Measurements from ENCODE around the gene C10orf105. TPM values are rescaled to one million over a fixed set of nuclear protein-coding genes. Genes with fewer than 3 reads are reported as not detected.

C10orf105 gene
- total and polyA plus RNA-seq, 2 of the 13 experiments (the other 11 are each of a cell fraction or from before 2014, with no cell fraction given): not detected

- Histone ChIP-seq H3K79me2 (ENCODE audit: insufficient read depth, low read length) (no peaks in the 10 kb centered on the region), H3K27me3 (ENCODE audit: control insufficient read depth in 1 of 2, insufficient read depth in 2 of 2, low read length in 2 of 2) (peaks cover 0 to 36% of the 10 kb centered on the region in 2 experiments; a peak in 3 of 5 replicates), H4K20me1 (ENCODE audit: insufficient read depth, low read length) (no peaks in the 10 kb centered on the region), H3K27ac (ENCODE audit: extremely low read length, insufficient read depth, low read length) (no peak overlapping the region), H3K9ac (ENCODE audit: insufficient read depth, low read depth, low read length) (no peak overlapping the region), H2AFZ (ENCODE audit: low read length) (no peak overlapping the region), H3K4me1 (ENCODE audit: insufficient read depth, low read length) (peaks cover 50% of the 10 kb centered on the region), H3K4me2 (ENCODE audit: low read depth, low read length) (no peak overlapping the region), H3K4me3 (replicated peaks in 1 of 3; ENCODE audit: insufficient read depth in 1 of 3, low read depth in 2 of 3, low read length in 3 of 3) (no peak overlapping the region), H3K9me3 (ENCODE audit: low read length) (no peaks in the 10 kb centered on the region), H3K36me3 (replicated peaks in 1 of 2; ENCODE audit: control insufficient read depth in 1 of 2, insufficient read depth in 2 of 2, low read length in 2 of 2) (no peaks in the 10 kb centered on the region)
- FAIRE-seq (no peak), DNase-seq (ENCODE audit: low spot score) (no peak), ATAC-seq (no peak)
- 64% methylated on average over 2 of the region's 6 CpGs for WGBS (ENCODE audit: low lambda C conversion rate)
- no TSS peak for BruUV-seq (replicated peaks)
- TF ChIP-seq SPEN (CRISPR knock-in tag; IDR thresholded peaks at IDR 0.05; ENCODE audit: low read depth) (no peak), XBP1 (CRISPR knock-in tag; IDR thresholded peaks at IDR 0.05) (no peak), SP4 (CRISPR knock-in tag; IDR thresholded peaks at IDR 0.05) (no peak), RFX1 (IDR thresholded peaks at IDR 0.05) (no peak), ZNF777 (CRISPR knock-in tag; IDR thresholded peaks at IDR 0.05) (no peak), ZNF720 (CRISPR knock-in tag; IDR thresholded peaks at IDR 0.05) (no peak), HHEX (CRISPR knock-in tag; IDR thresholded peaks at IDR 0.05) (no peak), ZNF367 (CRISPR knock-in tag; IDR thresholded peaks at IDR 0.05; ENCODE audit: borderline replicate concordance) (no peak), ZFYVE20 (CRISPR knock-in tag; IDR thresholded peaks at IDR 0.05; ENCODE audit: borderline replicate concordance, low read depth) (no peak), HNRNPL (IDR thresholded peaks at IDR 0.05; ENCODE audit: low read depth, low read length) (no peak), MTA1 (CRISPR knock-in tag; IDR thresholded peaks at IDR 0.05; ENCODE audit: borderline replicate concordance) (no peak), ZNF691 (CRISPR knock-in tag; IDR thresholded peaks at IDR 0.05; ENCODE audit: borderline replicate concordance, low read depth) (no peak), ATF1 (CRISPR knock-in tag; IDR thresholded peaks at IDR 0.05) (no peak), ZBTB20 (CRISPR knock-in tag; IDR thresholded peaks at IDR 0.05; ENCODE audit: borderline replicate concordance, low read depth) (no peak), SNAI1 (CRISPR knock-in tag; IDR thresholded peaks at IDR 0.05; ENCODE audit: borderline replicate concordance) (no peak), BHLHE40 (IDR thresholded peaks at IDR 0.05; ENCODE audit: low read length) (no peak)
- in situ Hi-C loops (cut with HindIII; ENCODE audit: extremely low pct_ligation_motif_present, low pct_unique_long_range_greater_than_20kb) (no loop called here), intact Hi-C loops (cut with micrococcal nuclease; ENCODE audit: unreplicated experiment) (no loop called here)
- ChIA-PET CTCF (ENCODE audit: low intra/inter-chr PET ratio, low total read pairs) (no interaction called here), POLR2A (no interaction called here)
Measured at GRCh38 chr10:71724539-71724938, 5.0 kb upstream of the C10orf105 start.
